Measurements from ENCODE around the gene TFDP2. TPM values are rescaled to one million over a fixed set of nuclear protein-coding genes. Genes with fewer than 3 reads are reported as not detected.
"Not testable (repeated sequence)": the region's sequence is repeated elsewhere in the genome, so short reads cannot be mapped to it uniquely, and the experiment has no call there.

The TFDP2 gene
- total RNA-seq, 1 donor from 2014 or later, result 22.0 TPM

- Mint-ChIP-seq H3K4me3 (peak overlapping the region; percentile 83), H3K27me3 (peaks cover 4% of the 10 kb centered on the region), H3K9me3 (no peaks in the 10 kb centered on the region), H3K36me3 (ENCODE audit: low read depth) (no peaks in the 10 kb centered on the region), H3K4me1 (peaks cover 16% of the 10 kb centered on the region), H3K27ac (peak overlapping the region; percentile 73)
- intact Hi-C loops (cut with micrococcal nuclease), result loop anchor here (5.0 kb wide), 5 partner anchors 121 to 429 kb away; partner anchors contain the start of genes ATP1B3 and ATR
- DNase-seq, result peak; percentile 61
Measured at GRCh38 chr3:142148044-142148791, 1.1 kb downstream of the TFDP2 start.

DNA sequence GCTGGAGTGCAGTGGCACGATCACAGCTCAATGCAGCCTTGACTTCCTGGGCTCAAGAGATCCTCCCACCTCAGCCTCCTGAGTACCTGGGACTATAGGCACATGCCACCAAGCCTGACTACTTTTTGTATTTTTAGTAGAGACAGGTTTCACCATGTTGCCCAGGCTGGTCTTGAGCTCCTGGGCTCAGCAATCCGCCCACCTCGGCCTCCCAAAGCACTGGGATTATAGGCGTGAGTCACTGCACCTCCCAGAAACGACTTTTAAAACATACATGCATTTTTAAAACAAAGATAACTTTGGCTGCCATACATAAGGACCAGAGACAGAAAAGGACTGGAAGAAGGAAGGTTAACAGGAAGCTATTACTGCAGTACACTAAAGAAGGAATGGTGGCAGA is 4.8 kb downstream of the TFDP2 start:
- H3K9me3 Mint-ChIP-seq; H3K27me3 Mint-ChIP-seq; intact Hi-C loops (cut with micrococcal nuclease); DNase-seq; H3K27ac Mint-ChIP-seq; H3K4me3 Mint-ChIP-seq; H3K36me3 Mint-ChIP-seq (ENCODE audit: low read depth): not testable (repeated sequence)
- peaks cover 14% of the 10 kb centered on the region for H3K4me1 Mint-ChIP-seq

GRCh38 chr3:142140608-142141285 is 8.6 kb downstream of the TFDP2 start:
- intact Hi-C loops (cut with micrococcal nuclease); DNase-seq; H3K4me3 Mint-ChIP-seq; H3K4me1 Mint-ChIP-seq; H3K27me3 Mint-ChIP-seq; H3K27ac Mint-ChIP-seq: not testable (repeated sequence)
- Mint-ChIP-seq H3K36me3 (ENCODE audit: low read depth) (peaks cover 12% of the 10 kb centered on the region), H3K9me3 (peaks cover 16% of the 10 kb centered on the region)

DNA sequence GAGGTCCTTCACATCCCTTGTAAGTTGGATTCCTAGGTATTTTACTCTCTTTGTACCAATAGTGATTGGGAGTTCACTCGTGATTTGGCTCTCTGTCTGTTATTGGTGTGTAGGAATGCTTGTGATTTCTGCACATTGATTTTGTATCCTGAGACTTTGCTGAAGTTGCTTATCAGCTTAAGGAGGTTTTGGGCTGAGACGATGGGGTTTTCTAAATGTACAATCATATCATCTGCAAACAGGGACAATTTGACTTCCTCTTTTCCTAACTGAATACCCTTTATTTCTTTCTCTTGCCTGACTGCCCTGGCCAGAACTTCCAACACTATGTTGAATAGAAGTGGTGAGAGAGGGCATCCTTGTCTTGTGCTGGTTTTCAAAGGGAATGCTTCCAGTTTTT is 12.3 kb downstream of the TFDP2 start:
- not testable (repeated sequence) for DNase-seq, H3K27ac Mint-ChIP-seq

DNA sequence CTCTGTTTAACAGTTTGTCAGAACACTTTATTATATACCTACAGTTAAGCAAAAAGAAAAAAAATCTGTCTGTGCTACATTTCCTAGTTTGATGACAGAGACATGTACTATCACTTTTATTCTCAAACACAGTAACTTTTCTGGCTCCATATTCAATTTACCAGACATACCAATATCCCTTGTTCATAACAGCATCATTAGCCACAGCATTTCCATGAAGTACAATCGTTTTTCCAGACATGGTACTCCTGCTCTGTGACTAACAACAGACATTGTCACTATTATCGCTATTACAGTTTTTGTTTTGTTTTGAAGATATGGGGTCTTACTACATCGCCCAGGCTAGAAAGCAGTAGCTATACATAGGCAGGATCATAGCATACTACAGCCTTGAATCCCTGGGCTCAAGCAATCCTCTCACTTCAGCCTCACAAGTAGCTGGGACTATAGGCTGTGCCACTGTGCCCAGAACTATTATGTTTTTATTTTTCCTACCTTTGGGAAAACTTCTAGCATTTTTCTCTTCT is 14.5 kb downstream of the TFDP2 start:
- DNase-seq, result no peak
- Mint-ChIP-seq H3K9me3 (peaks cover 12% of the 10 kb centered on the region), H3K4me1 (no peaks in the 10 kb centered on the region), H3K36me3 (ENCODE audit: low read depth) (peaks cover 6% of the 10 kb centered on the region), H3K4me3 (no peak overlapping the region), H3K27me3 (no peaks in the 10 kb centered on the region), H3K27ac (no peak overlapping the region)
- intact Hi-C loops (cut with micrococcal nuclease), result no loop called here

More for the DNA sequence above, 12.3 kb downstream of the TFDP2 start:
- H3K27me3 Mint-ChIP-seq; intact Hi-C loops (cut with micrococcal nuclease); H3K4me1 Mint-ChIP-seq; H3K4me3 Mint-ChIP-seq: not testable (repeated sequence)
- H3K36me3 Mint-ChIP-seq (ENCODE audit: low read depth), result peaks cover 12% of the 10 kb centered on the region
- peaks cover 12% of the 10 kb centered on the region for H3K9me3 Mint-ChIP-seq

DNA sequence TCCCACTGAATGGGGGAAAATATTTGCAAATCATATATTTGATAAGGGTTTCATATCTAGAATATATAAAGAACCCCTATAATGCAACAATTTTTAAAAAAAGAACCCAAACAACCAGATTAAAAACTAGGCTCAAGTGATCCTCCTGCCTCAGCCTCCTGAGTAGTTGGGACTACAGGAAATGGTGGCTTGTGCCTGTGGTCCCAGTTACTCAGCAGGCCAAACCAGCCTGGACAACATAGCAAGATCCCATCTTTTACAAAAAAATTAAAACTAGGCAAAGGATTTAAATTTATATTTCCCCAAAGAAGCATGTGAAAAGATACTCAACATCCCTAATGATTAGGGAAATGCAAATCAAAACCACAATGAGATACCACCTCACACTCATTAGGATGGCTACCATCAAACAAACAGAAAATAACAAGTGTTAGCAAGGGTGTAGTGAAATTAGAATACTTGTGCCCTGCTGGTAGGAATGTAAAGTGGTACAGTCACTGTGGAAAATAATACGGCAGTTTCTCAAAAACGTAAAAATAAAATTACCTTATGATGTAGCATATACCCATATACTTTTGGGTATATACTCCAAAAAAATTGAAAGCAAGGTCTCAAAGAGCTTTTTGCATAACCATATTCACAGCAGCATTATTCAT is 19.7 kb downstream of the TFDP2 start:
- intact Hi-C loops (cut with micrococcal nuclease), result loop anchor here (5.0 kb wide), 1 partner anchor 863 kb away; no protein-coding TSS in a partner anchor
- Mint-ChIP-seq H3K36me3 (ENCODE audit: low read depth) (no peaks in the 10 kb centered on the region), H3K27ac (no peak overlapping the region)

GRCh38 chr3:142127941-142128658 is 21.2 kb downstream of the TFDP2 start:
- Mint-ChIP-seq H3K27me3 (no peaks in the 10 kb centered on the region), H3K4me3 (no peak overlapping the region), H3K4me1 (peaks cover 2% of the 10 kb centered on the region), H3K36me3 (ENCODE audit: low read depth) (no peaks in the 10 kb centered on the region), H3K27ac (no peak overlapping the region), H3K9me3 (no peaks in the 10 kb centered on the region)
- peak; percentile 44 for DNase-seq
- intact Hi-C loops (cut with micrococcal nuclease), result loop anchor here (5.0 kb wide), 1 partner anchor 864 kb away; no protein-coding TSS in a partner anchor

More for the DNA sequence above, 19.7 kb downstream of the TFDP2 start:
- H3K4me1 Mint-ChIP-seq, result peaks cover 2% of the 10 kb centered on the region
- no peaks in the 10 kb centered on the region for H3K27me3 Mint-ChIP-seq
- no peak overlapping the region for H3K4me3 Mint-ChIP-seq
- no peaks in the 10 kb centered on the region for H3K9me3 Mint-ChIP-seq
- no peak for DNase-seq

DNA sequence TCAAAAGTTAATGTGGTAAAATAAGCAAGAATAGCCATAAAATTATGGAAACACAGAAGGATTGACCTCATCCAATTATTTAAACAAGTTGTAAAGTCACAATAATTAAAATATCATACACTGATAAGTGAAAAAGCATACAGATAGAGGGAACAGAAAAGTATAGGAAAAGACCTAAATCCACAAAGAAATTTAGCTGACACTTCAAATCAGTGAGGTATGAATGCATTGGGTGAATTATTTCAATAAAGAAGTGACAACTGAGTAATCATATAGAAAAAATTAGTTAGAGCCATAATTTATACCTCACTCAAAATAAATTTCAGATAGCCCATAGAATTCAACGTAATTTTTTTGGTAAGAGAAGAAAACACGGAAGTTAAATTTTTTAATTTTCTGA is 25.1 kb downstream of the TFDP2 start:
- no peaks in the 10 kb centered on the region for H3K27me3 Mint-ChIP-seq
- H3K9me3 Mint-ChIP-seq, result no peaks in the 10 kb centered on the region
- no peak overlapping the region for H3K27ac Mint-ChIP-seq
- no peak for DNase-seq
- H3K36me3 Mint-ChIP-seq (ENCODE audit: low read depth), result no peaks in the 10 kb centered on the region
- H3K4me1 Mint-ChIP-seq, result peaks cover 2% of the 10 kb centered on the region
- no peak overlapping the region for H3K4me3 Mint-ChIP-seq
- intact Hi-C loops (cut with micrococcal nuclease), result no loop called here

DNA sequence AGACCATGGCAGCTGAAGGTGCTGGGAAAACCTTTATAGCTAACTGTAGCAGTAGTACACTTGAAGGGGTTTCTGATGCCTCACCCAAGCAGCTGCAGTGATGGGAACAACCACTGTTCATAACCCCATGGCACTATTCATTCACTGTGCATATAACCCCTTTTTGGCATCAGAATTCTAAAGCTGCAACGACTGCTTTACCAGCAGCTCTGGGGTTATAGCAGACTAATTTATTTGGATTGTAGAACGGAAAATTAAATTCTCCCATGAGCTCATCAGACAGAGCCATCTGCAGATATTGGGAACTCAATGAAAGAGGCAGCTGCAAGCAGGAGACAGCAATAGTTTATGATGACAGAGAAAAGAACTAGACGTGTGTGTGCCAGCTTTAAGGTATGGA is 28.6 kb downstream of the TFDP2 start:
- Mint-ChIP-seq H3K4me1 (no peaks in the 10 kb centered on the region), H3K36me3 (ENCODE audit: low read depth) (no peaks in the 10 kb centered on the region), H3K9me3 (no peaks in the 10 kb centered on the region), H3K27me3 (no peaks in the 10 kb centered on the region), H3K27ac (no peak overlapping the region), H3K4me3 (no peak overlapping the region)
- no peak for DNase-seq
- intact Hi-C loops (cut with micrococcal nuclease), result no loop called here

- H3K4me3 Mint-ChIP-seq, result no peak overlapping the region
- H3K9me3 Mint-ChIP-seq, result no peaks in the 10 kb centered on the region
- intact Hi-C loops (cut with micrococcal nuclease), result no loop called here
- DNase-seq, result no peak
- H3K27me3 Mint-ChIP-seq, result no peaks in the 10 kb centered on the region
- no peak overlapping the region for H3K27ac Mint-ChIP-seq
- no peaks in the 10 kb centered on the region for H3K4me1 Mint-ChIP-seq
- no peaks in the 10 kb centered on the region for H3K36me3 Mint-ChIP-seq (ENCODE audit: low read depth)
Measured at GRCh38 chr3:142118911-142119310, 30.4 kb downstream of the TFDP2 start.

- Mint-ChIP-seq H3K27ac (no peak overlapping the region), H3K27me3 (no peaks in the 10 kb centered on the region)
Measured at GRCh38 chr3:142117056-142117851, 32.1 kb downstream of the TFDP2 start.

DNA sequence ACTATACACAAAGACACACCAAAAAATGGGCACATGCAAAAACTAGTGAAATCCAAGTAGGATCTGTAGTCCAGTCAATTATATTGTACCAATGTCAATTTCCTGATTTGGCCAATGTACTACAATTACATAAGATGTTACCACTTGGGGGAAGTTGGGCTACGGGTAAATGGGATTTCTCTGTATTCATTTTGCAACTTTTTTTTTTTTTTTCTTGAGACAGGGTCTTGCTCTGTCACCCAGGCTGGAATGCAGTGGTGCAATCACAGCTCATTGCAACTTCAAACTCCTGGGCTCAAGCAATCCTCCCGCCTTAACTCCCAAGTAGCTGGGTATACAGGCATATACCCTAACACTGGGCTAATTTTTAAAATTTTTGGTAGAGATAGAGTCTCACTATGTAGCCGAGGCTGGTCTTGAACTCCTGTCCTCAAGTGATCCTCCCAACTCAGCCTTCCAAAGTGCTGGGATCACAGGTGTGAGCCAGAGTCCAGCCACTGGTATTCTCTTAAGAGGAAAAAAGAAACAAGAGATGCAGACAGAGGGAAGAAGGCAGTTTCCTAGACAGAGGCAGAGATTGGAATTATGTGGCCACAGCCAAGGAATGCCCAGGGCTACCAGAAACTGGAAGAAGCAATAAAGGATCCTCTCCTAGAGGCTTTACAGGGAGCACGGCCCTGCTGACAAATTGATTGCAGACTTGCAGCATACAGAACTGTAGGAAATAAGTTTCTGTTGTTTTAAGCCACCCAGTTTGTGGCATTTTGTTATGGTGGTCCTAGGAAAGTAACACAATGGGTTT is 33.3 kb downstream of the TFDP2 start:
- intact Hi-C loops (cut with micrococcal nuclease), result no loop called here
- Mint-ChIP-seq H3K27ac (no peak overlapping the region), H3K9me3 (peaks cover 3% of the 10 kb centered on the region), H3K4me3 (no peak overlapping the region), H3K4me1 (no peaks in the 10 kb centered on the region), H3K36me3 (ENCODE audit: low read depth) (no peaks in the 10 kb centered on the region), H3K27me3 (no peaks in the 10 kb centered on the region)
- DNase-seq, result no peak

More at GRCh38 chr3:142117056-142117851, 32.1 kb downstream of the TFDP2 start:
- H3K4me3 Mint-ChIP-seq, result no peak overlapping the region
- no peaks in the 10 kb centered on the region for H3K4me1 Mint-ChIP-seq
- DNase-seq, result no peak
- no peaks in the 10 kb centered on the region for H3K9me3 Mint-ChIP-seq
- H3K36me3 Mint-ChIP-seq (ENCODE audit: low read depth), result no peaks in the 10 kb centered on the region
- intact Hi-C loops (cut with micrococcal nuclease), result no loop called here
